ENCODE measurements around the gene ZNF761.

GRCh38 chr19:53394974-53395839 is 36.6 kb upstream of the ZNF761 start, which contains the start of gene ZNF765:
- TF ChIP-seq CTCF (CRISPR knock-in tag; IDR thresholded peaks at IDR 0.05) (peak; percentile 65), ETV6 (CRISPR knock-in tag; conservative IDR thresholded peaks at IDR 0.05) (no peak), RAD21 (CRISPR knock-in tag; IDR thresholded peaks at IDR 0.05) (no peak), SP1 (IDR thresholded peaks at IDR 0.05) (no peak), SP1 (CRISPR knock-in tag; IDR thresholded peaks at IDR 0.05) (peak; percentile 80), HOXD1 (CRISPR knock-in tag; IDR thresholded peaks at IDR 0.05) (no peak), DNMT3B (CRISPR knock-in tag; conservative IDR thresholded peaks at IDR 0.05) (no peak), ELF4 (CRISPR knock-in tag; IDR thresholded peaks at IDR 0.05; ENCODE audit: borderline replicate concordance) (peak; percentile 75; the same call in 1 of the 2 replicates), SOX6 (IDR thresholded peaks at IDR 0.05) (no peak), SOX6 (CRISPR knock-in tag; IDR thresholded peaks at IDR 0.05) (no peak), ZNF121 (CRISPR knock-in tag; IDR thresholded peaks at IDR 0.05) (no peak), SIX4 (CRISPR knock-in tag; IDR thresholded peaks at IDR 0.05) (no peak), EZH2 (conservative IDR thresholded peaks at IDR 0.05; ENCODE audit: low read depth, low read length) (no peak)

Data from HepG2 (cell line).